HuH-7.5 (cell line): ENCODE measurements around the gene SSB.
A peak's percentile ranks its signal among the peaks of the same experiment; 100 is the strongest.
"Not testable (repeated sequence)": the region's sequence is repeated elsewhere in the genome, so short reads cannot be mapped to it uniquely, and the experiment has no call there.

ENCODE experiments used
- DNase-seq: peaks from one replicate; pipeline ENCODE4 v3.0.0; 2011; ENCODE audit warnings: low spot score

Gene SSB

GRCh38 chr2:169798718-169799592, at the start of gene SSB:
SSB (plus strand) TSS chr2:169798871; CDS start chr2:169800961, 2,090 bp downstream.
- DNase-seq: peak; percentile 91

GRCh38 chr2:169752752-169753151, 45.9 kb upstream of the SSB start:
- DNase-seq: no peak

GRCh38 chr2:169755083-169755870, 43.4 kb upstream of the SSB start:
- no peak for DNase-seq

- DNase-seq: no peak
Measured at GRCh38 chr2:169756342-169756741, 42.3 kb upstream of the SSB start.

GRCh38 chr2:169757356-169757755, 41.3 kb upstream of the SSB start:
- DNase-seq: no peak

- DNase-seq: no peak
Measured at GRCh38 chr2:169757778-169758177, 40.9 kb upstream of the SSB start.

GRCh38 chr2:169759987-169760386, 38.7 kb upstream of the SSB start:
- no peak for DNase-seq

GRCh38 chr2:169760798-169761197, 37.9 kb upstream of the SSB start:
- not testable (repeated sequence) for DNase-seq

GRCh38 chr2:169761251-169761969, 37.3 kb upstream of the SSB start:
- DNase-seq: peak; percentile 70

- no peak for DNase-seq
Measured at GRCh38 chr2:169761970-169762292, 36.7 kb upstream of the SSB start.

GRCh38 chr2:169765523-169765922, 33.1 kb upstream of the SSB start:
- no peak for DNase-seq

- DNase-seq: peak; percentile 68
Measured at GRCh38 chr2:169767243-169767888, 31.3 kb upstream of the SSB start.

GRCh38 chr2:169768262-169768995, 30.2 kb upstream of the SSB start:
- DNase-seq: no peak

GRCh38 chr2:169771021-169771420, 27.6 kb upstream of the SSB start:
- DNase-seq: no peak

GRCh38 chr2:169771612-169772011, 27.1 kb upstream of the SSB start:
- no peak for DNase-seq

- no peak for DNase-seq
Measured at GRCh38 chr2:169772651-169773050, 26.0 kb upstream of the SSB start.

GRCh38 chr2:169775354-169775753, 23.3 kb upstream of the SSB start:
- DNase-seq: no peak

- DNase-seq: no peak
Measured at GRCh38 chr2:169775765-169776164, 22.9 kb upstream of the SSB start.

GRCh38 chr2:169776252-169776761, 22.4 kb upstream of the SSB start:
- DNase-seq: no peak

GRCh38 chr2:169778446-169778845, 20.2 kb upstream of the SSB start:
- no peak for DNase-seq
